ENCODE measurements around the gene AEBP2.
"Not testable (repeated sequence)": the region's sequence is repeated elsewhere in the genome, so short reads cannot be mapped to it uniquely, and the experiment has no call there.

GRCh38 chr12:19400649-19401285 lies 38.5 kb upstream of the AEBP2 start:
- TF ChIP-seq CTCF (conservative IDR thresholded peaks at IDR 0.05; ENCODE audit: low read depth, low read length), result not testable (repeated sequence)
- TF ChIP-seq, protein P1, sequence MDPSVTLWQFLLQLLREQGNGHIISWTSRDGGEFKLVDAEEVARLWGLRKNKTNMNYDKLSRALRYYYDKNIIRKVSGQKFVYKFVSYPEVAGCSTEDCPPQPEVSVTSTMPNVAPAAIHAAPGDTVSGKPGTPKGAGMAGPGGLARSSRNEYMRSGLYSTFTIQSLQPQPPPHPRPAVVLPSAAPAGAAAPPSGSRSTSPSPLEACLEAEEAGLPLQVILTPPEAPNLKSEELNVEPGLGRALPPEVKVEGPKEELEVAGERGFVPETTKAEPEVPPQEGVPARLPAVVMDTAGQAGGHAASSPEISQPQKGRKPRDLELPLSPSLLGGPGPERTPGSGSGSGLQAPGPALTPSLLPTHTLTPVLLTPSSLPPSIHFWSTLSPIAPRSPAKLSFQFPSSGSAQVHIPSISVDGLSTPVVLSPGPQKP (IDR thresholded peaks at IDR 0.05; ENCODE audit: borderline replicate concordance, low read depth, low read length), result not testable (repeated sequence)

Measured in IMR-90 (cell line).